GM19463 (cell line): ENCODE results near the gene ZFP30.

Experiments used
- ATAC-seq: cut with Tn5 transposase; IDR thresholded peaks from one replicate; pipeline ENCODE4 v1.9.1; 2021; ENCODE audit warnings: mild to moderate bottlenecking, moderate library complexity; ENCODE audit not compliant: unreplicated experiment

Gene ZFP30

GRCh38 chr19:37564624-37565369 lies 90.5 kb downstream of the ZFP30 start:
- no peak for ATAC-seq
